Kidney epithelial cell (primary cell): ENCODE data around the gene DNAJC18. TPM values are rescaled to one million over a fixed set of nuclear protein-coding genes. Genes with fewer than 3 reads are reported as not detected.
A peak's percentile ranks its signal among the peaks of the same experiment; 100 is the strongest.
"Not testable (repeated sequence)": the region's sequence is repeated elsewhere in the genome, so short reads cannot be mapped to it uniquely, and the experiment has no call there.

Experiments used
- DNase-seq: peaks from one replicate; pipeline ENCODE4 v3.0.0-alpha.2; 2010; ENCODE audit warnings: low read depth
- H3K27me3 ChIP-seq: 2 replicates; pipeline ENCODE4 v1.6.0; 2011; ENCODE audit warnings: low read length; ENCODE audit not compliant: control insufficient read depth, insufficient read depth
- H3K36me3 ChIP-seq: 2 replicates; pipeline ENCODE4 v1.5.1; 2011; ENCODE audit warnings: low read length; ENCODE audit not compliant: control insufficient read depth, insufficient read depth
- H3K4me3 ChIP-seq: 2 replicates; pipeline ENCODE4 v1.5.1; 2011; ENCODE audit warnings: low read depth, mild to moderate bottlenecking, control low read depth, low read length
- total RNA-seq: library from RNA; depleted of rRNA; stranded (reverse); fragments of >200 nt; gene quantifications from 2 replicates; pipeline ENCODE4 v1.2.3, GENCODE V29; 2015
- TF ChIP-seq, protein P1 (sequence below): IDR thresholded peaks from 2 replicates; pipeline ENCODE4 v1.5.1; 2011; ENCODE audit warnings: mild to moderate bottlenecking, moderate library complexity, low read length, control low read depth, inconsistent platforms; ENCODE audit not compliant: insufficient read depth, poor library complexity, severe bottlenecking

Gene DNAJC18
- 8.1 and 14.2 TPM in 2 replicates for total RNA-seq

DNA sequence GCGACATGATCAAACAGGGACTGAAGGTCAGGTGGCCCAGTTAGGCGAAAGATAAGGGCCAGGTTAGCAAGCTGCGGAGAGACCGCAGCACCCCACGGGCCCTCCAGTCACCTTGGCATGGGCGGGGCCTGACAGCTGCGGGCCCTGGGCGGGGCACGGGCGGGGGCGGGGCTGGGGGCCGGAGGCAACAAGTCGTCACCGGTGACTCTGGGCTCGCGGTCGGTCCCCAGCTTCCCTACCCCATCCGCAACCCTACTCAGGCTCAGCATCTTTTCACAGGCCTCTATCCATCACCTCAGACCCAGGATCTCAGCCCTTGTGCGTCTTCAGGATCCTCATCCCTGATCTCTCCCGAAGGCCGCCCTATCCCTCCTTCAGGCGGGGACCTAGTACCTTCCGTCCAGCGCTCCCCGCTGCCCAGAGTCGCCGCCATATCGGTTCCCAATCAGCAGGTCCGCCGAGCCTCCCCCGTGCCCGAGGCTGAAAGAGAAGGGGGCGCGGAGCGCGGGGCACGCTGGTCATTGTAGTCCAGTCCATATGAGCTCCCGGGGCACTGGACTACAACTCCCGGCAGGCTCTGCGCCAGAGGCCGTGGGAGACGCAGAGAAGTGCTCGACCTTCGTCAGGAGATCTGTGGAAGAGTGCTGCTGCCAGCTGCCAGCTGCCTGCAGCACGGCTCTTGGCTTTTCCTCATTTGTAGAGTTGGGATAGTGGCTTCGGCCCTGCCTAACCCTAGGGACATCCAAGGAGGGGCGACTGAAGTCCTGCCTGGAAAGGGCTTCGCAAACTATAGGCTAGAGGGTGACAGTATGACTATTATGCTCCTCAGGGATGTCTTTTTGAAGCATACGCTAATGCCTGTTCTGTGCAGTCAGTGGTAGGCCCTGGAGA, at the start of gene DNAJC18:
Gene DNAJC18 (minus strand): TSS at position 513 of the 891 bp plus-strand sequence. CDS start 80 bp downstream, at position 433.
- TF ChIP-seq, protein P1, sequence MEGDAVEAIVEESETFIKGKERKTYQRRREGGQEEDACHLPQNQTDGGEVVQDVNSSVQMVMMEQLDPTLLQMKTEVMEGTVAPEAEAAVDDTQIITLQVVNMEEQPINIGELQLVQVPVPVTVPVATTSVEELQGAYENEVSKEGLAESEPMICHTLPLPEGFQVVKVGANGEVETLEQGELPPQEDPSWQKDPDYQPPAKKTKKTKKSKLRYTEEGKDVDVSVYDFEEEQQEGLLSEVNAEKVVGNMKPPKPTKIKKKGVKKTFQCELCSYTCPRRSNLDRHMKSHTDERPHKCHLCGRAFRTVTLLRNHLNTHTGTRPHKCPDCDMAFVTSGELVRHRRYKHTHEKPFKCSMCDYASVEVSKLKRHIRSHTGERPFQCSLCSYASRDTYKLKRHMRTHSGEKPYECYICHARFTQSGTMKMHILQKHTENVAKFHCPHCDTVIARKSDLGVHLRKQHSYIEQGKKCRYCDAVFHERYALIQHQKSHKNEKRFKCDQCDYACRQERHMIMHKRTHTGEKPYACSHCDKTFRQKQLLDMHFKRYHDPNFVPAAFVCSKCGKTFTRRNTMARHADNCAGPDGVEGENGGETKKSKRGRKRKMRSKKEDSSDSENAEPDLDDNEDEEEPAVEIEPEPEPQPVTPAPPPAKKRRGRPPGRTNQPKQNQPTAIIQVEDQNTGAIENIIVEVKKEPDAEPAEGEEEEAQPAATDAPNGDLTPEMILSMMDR: no peak
- Histone ChIP-seq H3K27me3 (no peaks in the 10 kb centered on the region), H3K36me3 (no peaks in the 10 kb centered on the region), H3K4me3 (peak within 1 kb of the TSS; percentile 68)
- DNase-seq: no peak

GRCh38 chr5:139488260-139488659, 48.9 kb upstream of the DNAJC18 start:
- H3K36me3 ChIP-seq: no peaks in the 10 kb centered on the region
- H3K4me3 ChIP-seq: no peak overlapping the region
- no peaks in the 10 kb centered on the region for H3K27me3 ChIP-seq
- DNase-seq: no peak
- TF ChIP-seq, protein P1: no peak

DNA sequence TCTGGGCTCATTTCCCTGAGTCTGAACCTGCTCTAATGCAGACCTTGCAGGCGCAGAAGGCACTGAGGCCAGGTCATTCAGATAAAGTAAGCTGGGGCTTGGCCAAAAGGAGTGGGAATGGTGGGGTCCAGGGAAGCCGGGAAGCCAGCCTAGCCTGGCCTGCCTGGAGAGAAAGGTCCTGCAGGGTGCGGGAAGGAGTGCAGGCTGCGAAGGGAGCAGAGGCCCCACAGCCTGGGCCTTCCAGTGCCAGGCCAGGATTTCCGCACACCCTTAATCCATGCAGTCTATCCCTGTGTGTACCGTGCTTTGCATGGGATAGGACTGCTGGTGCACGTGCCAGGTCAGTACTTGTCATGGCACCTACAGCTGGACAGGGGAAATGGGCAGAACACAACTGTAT, 46.9 kb upstream of the DNAJC18 start:
- no peaks in the 10 kb centered on the region for H3K36me3 ChIP-seq
- no peaks in the 10 kb centered on the region for H3K27me3 ChIP-seq
- no peak overlapping the region for H3K4me3 ChIP-seq
- no peak for DNase-seq
- TF ChIP-seq, protein P1: no peak

- H3K36me3 ChIP-seq, DNase-seq, H3K27me3 ChIP-seq, H3K4me3 ChIP-seq: not testable (repeated sequence)
These were observed 43.5 kb upstream of the DNAJC18 start for GRCh38 chr5:139482890-139483208.

GRCh38 chr5:139482050-139482889, 42.9 kb upstream of the DNAJC18 start, which contains the start of gene STING1:
STING1 (minus strand) TSS chr5:139482758; CDS start chr5:139481704, 1,054 bp downstream.
- TF ChIP-seq, protein P1: no peak
- peak within 1 kb of the TSS; percentile 9 for H3K4me3 ChIP-seq
- DNase-seq: peak; percentile 78
- no peaks in the 10 kb centered on the region for H3K27me3 ChIP-seq
- H3K36me3 ChIP-seq: no peaks in the 10 kb centered on the region

DNA sequence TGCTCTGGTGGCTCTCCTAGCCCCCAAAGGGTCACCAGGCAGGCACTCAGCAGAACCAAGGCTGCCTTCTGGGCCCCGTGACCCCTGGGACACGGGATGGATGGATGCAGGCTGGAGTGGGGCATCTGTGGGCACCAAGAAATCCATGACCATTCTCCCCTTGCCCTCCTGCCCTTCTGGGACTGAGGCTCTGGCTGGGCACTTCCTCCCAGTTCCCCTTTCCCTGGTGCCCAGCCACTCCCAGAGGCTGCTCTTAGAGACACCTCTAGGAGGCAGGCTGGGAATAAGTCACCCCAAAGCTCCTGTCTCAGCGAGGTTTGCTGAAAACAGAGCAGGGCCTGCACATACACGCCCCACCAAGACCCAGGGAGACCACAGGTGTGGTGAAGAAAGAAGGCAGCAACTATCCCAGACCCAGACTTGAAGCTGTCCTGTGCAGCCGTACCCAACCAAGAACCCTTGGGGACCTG, 42.3 kb upstream of the DNAJC18 start:
- TF ChIP-seq, protein P1: peak; percentile 19
- Histone ChIP-seq H3K27me3 (no peaks in the 10 kb centered on the region), H3K36me3 (no peaks in the 10 kb centered on the region), H3K4me3 (peak overlapping the region; percentile 9)
- DNase-seq: no peak
